GM21576 (cell line): ENCODE results near the gene CDK5.
"Not testable (repeated sequence)": the region's sequence is repeated elsewhere in the genome, so short reads cannot be mapped to it uniquely, and the experiment has no call there.

Source experiments
- ATAC-seq: cut with Tn5 transposase; IDR thresholded peaks from one replicate; pipeline ENCODE4 v1.9.1; 2021; ENCODE audit warnings: mild to moderate bottlenecking, moderate library complexity; ENCODE audit not compliant: unreplicated experiment

The CDK5 gene

GRCh38 chr7:151017370-151017952 lies 40.2 kb downstream of the CDK5 start:
- ATAC-seq: no peak

GRCh38 chr7:151016942-151017341 lies 40.8 kb downstream of the CDK5 start:
- ATAC-seq: no peak

- no peak for ATAC-seq
These were observed 41.2 kb downstream of the CDK5 start for GRCh38 chr7:151016505-151016904.

- ATAC-seq: no peak
These were observed 41.7 kb downstream of the CDK5 start for GRCh38 chr7:151015967-151016366.

GRCh38 chr7:151014950-151015349 lies 42.7 kb downstream of the CDK5 start:
- ATAC-seq: no peak

- no peak for ATAC-seq
These were observed 43.8 kb downstream of the CDK5 start for GRCh38 chr7:151013733-151014497.

GRCh38 chr7:151013356-151013732 lies 44.4 kb downstream of the CDK5 start:
- ATAC-seq: no peak

- no peak for ATAC-seq
These were observed 44.8 kb downstream of the CDK5 start for GRCh38 chr7:151012911-151013347.

GRCh38 chr7:151012031-151012692 lies 45.5 kb downstream of the CDK5 start:
- no peak for ATAC-seq

- not testable (repeated sequence) for ATAC-seq
These were observed 46.1 kb downstream of the CDK5 start for GRCh38 chr7:151011616-151012015.

GRCh38 chr7:151011097-151011409 lies 46.6 kb downstream of the CDK5 start:
- ATAC-seq: no peak

- no peak for ATAC-seq
These were observed 47.2 kb downstream of the CDK5 start for GRCh38 chr7:151010307-151011096.

GRCh38 chr7:151010037-151010306 lies 47.7 kb downstream of the CDK5 start:
- no peak for ATAC-seq

- ATAC-seq: no peak
These were observed 48.2 kb downstream of the CDK5 start for GRCh38 chr7:151009327-151010036.

- no peak for ATAC-seq
These were observed 49.0 kb downstream of the CDK5 start for GRCh38 chr7:151008511-151009323.

GRCh38 chr7:151008143-151008510 lies 49.6 kb downstream of the CDK5 start:
- ATAC-seq: no peak

GRCh38 chr7:151007469-151007898 lies 50.2 kb downstream of the CDK5 start:
- ATAC-seq: no peak

- ATAC-seq: no peak
These were observed 51.0 kb downstream of the CDK5 start for GRCh38 chr7:151006590-151007300.

- ATAC-seq: no peak
These were observed 52.1 kb downstream of the CDK5 start for GRCh38 chr7:151005566-151005965.
